Activated T-cell treated with anti-CD3 and anti-CD28 coated beads, Interleukin-2, amount 50 U/mL, for 4 hours (primary cell): ENCODE measurements around the gene CALML5. TPM values are rescaled to one million over a fixed set of nuclear protein-coding genes. Genes with fewer than 3 reads are reported as not detected.

Source experiments
- ATAC-seq, 2 donors: fragments of 200-7000 bp; cut with Tn5 transposase; one replicate each; pipeline ENCODE4 v1.10.0; 2021
- DNase-seq: peaks from one replicate; pipeline ENCODE4 v3.0.0-alpha.2; 2020
- H3K27me3 Mint-ChIP-seq: one replicate; pipeline ENCODE4 v1.8.0; 2021; ENCODE audit warnings: low read depth, mixed read lengths
- H3K36me3 Mint-ChIP-seq: one replicate; pipeline ENCODE4 v1.8.0; 2022; ENCODE audit warnings: mixed read lengths; ENCODE audit not compliant: insufficient read depth
- H3K4me1 Mint-ChIP-seq: one replicate; pipeline ENCODE4 v1.8.0; 2021; ENCODE audit warnings: low read depth, mixed read lengths
- H3K4me3 Mint-ChIP-seq: one replicate; pipeline ENCODE4 v1.8.0; 2021; ENCODE audit warnings: mild to moderate bottlenecking, moderate library complexity, mixed read lengths
- H3K9me3 Mint-ChIP-seq: one replicate; pipeline ENCODE4 v1.8.0; 2021; ENCODE audit warnings: mixed read lengths
- total RNA-seq, 3 donors: library from RNA; stranded (reverse); gene quantifications; one replicate each; pipeline ENCODE4 v1.2.1, GENCODE V29; 2021

The CALML5 gene
- total RNA-seq, 3 donors from 2014 or later = not detected

DNA sequence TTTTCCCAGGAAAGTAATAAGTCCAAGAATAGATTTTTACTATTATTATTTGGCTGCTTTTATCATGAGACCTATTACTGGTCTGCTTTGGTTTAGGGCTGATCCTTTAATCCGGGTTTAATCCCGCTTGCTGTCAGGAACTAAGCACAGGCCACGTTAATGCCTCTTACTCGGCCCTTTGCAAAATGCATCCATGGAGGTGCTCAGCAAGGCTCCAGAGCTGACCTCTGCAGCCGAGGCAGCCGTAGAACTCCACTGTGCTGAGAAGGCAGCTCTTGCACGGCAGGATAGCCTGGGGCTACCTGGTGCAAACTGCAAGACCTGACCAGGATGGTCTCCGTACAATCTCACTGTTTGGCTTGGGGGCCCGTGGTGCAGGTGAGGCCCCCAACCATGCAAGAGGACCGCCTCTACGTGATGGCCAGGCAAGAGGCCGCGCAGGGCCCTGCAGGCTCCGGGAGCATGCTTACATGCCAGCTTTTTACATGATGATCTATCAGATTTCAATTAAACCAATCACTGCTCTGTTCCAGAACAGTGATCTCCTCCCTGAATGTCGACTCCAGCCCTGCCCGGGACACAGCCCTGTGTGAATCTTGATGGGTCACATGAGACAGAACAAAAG is 15.0 kb upstream of the CALML5 start:
- Mint-ChIP-seq H3K36me3 (peaks cover 2% of the 10 kb centered on the region), H3K4me1 (peaks cover 8% of the 10 kb centered on the region), H3K4me3 (no peak overlapping the region), H3K27me3 (peaks cover 18% of the 10 kb centered on the region), H3K9me3 (no peaks in the 10 kb centered on the region)
- ATAC-seq (no peak), DNase-seq (no peak)

DNA sequence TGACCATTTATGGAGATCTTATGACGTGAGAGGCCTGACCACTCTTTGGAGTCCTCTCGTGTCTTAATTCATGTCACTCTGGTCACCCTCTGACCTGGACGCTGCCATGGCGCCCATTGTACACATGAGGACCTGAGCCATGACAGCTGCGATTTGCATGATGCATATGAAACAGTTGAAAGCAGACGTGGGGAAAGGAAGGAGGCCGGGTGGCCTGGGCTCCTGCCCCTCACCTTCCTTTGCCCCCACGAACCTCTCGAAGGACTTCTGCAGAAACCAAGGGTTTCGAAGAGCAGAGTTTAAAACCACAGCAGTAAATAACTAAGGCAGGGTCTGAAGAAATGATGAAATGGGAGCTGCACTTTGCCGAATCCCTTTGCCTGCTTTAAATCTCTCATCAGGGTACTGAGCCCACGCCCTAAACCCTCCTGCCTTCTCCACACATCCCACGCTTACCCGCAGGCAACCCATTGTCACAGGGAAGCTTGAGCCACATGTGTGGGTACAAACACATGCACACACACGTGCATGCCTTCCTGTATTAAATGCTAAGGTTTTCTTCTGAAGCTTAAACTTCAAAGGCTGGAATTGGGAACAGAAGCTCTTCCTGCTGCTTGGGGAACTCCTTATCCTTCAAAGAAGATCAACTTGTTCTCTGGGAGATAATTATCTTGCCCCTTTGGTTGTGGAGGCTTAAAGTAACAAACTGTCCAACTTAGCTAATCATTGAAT is 13.7 kb upstream of the CALML5 start:
- H3K9me3 Mint-ChIP-seq = no peaks in the 10 kb centered on the region
- peaks cover 18% of the 10 kb centered on the region for H3K27me3 Mint-ChIP-seq
- H3K4me1 Mint-ChIP-seq = peaks cover 8% of the 10 kb centered on the region
- ATAC-seq (peak in 1 of 2 donors; percentile 43), DNase-seq (no peak)
- no peak overlapping the region for H3K4me3 Mint-ChIP-seq
- H3K36me3 Mint-ChIP-seq = peaks cover 2% of the 10 kb centered on the region

DNA sequence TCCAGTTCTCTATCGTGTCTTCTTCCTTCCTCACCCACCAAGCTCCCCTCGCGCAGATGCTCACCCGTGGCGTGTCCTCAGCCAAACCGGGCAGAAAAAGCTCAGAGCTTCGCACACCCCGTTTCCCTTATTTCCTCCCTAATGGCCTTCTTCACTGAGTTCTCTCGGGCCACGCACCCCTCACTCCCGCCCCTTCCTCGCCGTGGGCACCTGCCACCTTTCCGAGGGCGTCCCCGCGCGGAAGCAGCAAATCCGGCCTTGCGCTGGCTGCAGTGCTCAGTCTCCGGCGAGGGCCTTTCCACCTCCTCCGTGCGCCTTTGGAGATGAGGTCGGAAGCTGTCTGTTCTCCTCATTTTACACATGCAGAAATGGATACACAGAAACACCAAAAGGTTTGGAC is 13.0 kb upstream of the CALML5 start:
- no peak for ATAC-seq
- peaks cover 18% of the 10 kb centered on the region for H3K27me3 Mint-ChIP-seq
- peaks cover 2% of the 10 kb centered on the region for H3K36me3 Mint-ChIP-seq
- peaks cover 8% of the 10 kb centered on the region for H3K4me1 Mint-ChIP-seq
- no peak overlapping the region for H3K4me3 Mint-ChIP-seq
- no peak for DNase-seq
- H3K9me3 Mint-ChIP-seq = no peaks in the 10 kb centered on the region

DNA sequence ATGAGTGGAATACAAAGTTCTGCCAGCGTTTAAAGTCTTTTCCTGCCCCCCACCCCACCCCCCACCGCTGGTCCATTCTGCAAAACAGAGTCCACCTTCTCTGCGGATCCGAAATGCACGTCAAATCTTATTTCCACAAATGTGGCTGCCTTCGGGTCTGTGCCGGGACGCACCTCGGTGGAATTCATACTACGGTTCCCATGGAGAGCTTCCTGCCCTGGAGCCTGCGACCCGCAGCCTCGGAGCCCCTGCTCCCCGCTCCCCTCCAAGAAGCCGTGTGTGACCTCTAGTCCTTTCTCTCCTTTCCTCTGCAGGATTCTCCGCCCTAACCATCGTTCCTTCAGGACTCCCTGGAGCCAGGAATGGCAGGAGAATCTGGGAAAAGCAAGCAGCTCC is 12.5 kb upstream of the CALML5 start:
- Mint-ChIP-seq H3K4me1 (peaks cover 8% of the 10 kb centered on the region), H3K4me3 (no peak overlapping the region), H3K36me3 (peaks cover 2% of the 10 kb centered on the region), H3K27me3 (peaks cover 18% of the 10 kb centered on the region), H3K9me3 (no peaks in the 10 kb centered on the region)
- ATAC-seq = no peak
- no peak for DNase-seq

GRCh38 chr10:5511231-5511884 is 12.0 kb upstream of the CALML5 start:
- Mint-ChIP-seq H3K4me1 (peaks cover 8% of the 10 kb centered on the region), H3K9me3 (no peaks in the 10 kb centered on the region), H3K27me3 (peaks cover 18% of the 10 kb centered on the region), H3K36me3 (peaks cover 2% of the 10 kb centered on the region), H3K4me3 (no peak overlapping the region)
- no peak for DNase-seq
- no peak for ATAC-seq

DNA sequence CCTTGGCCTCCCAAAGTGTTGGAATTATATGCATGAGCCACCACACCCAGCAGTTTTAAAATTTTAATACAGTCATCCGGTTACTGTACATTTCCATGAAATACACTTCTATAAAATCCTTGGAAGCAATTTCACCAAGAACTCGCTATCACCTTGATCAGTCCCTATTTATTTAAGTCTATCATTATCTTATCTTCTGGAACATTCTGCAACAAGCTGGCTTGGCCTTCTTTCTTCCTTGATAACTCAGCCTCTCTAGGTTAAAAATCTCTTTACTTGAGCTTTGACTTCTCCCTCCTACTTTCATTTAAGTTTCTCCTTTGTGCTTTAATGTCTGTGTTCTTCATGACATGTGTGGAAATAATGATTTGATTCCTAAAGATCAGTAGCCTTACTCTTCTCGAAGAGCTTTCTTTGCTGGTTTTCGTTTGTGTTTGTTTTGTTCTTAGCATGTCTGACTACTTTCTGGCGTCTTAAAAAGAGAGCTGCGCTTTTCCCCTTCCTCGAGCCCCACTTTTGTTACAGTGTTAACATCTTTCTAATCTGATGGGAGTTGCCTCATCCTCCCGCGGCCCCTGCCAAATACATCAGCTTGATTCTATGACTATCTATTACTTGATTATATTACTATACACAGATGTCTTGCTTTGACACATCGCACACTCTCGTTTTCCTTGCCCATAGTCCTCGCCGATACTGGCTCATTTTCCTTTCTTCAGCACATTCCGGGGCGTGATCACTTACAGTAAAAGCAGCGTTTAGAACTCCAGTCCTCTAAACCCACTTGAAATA is 11.1 kb upstream of the CALML5 start:
- Mint-ChIP-seq H3K4me3 (no peak overlapping the region), H3K36me3 (peaks cover under 1% of the 10 kb centered on the region), H3K27me3 (peaks cover 13% of the 10 kb centered on the region), H3K4me1 (peaks cover 8% of the 10 kb centered on the region), H3K9me3 (no peaks in the 10 kb centered on the region)
- no peak for ATAC-seq
- no peak for DNase-seq

DNA sequence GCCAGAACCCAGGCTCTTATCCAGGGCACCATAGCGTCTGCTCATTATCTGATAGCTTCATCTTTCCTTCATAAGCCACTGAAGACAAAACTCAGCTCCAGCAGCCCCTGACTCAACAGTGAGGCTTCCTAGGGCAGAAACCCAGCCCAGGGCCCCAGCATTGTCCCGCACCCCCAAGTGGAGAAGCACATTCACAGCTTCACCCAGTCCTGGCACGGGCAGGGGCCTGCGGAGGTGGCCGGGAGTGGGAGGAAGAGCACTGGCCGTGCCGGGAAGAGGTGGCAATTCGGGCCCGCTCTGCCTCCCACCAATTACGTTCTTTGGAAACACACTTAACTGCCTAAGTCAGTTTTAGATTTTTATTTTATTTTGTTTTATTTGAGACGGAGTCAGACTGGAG is 10.3 kb upstream of the CALML5 start:
- DNase-seq (no peak), ATAC-seq (no peak)
- Mint-ChIP-seq H3K27me3 (peaks cover 12% of the 10 kb centered on the region), H3K4me3 (no peak overlapping the region), H3K4me1 (peaks cover 8% of the 10 kb centered on the region), H3K9me3 (no peaks in the 10 kb centered on the region), H3K36me3 (no peaks in the 10 kb centered on the region)

- no peak for DNase-seq
- no peaks in the 10 kb centered on the region for H3K36me3 Mint-ChIP-seq
- peaks cover 12% of the 10 kb centered on the region for H3K27me3 Mint-ChIP-seq
- ATAC-seq = no peak
- H3K4me1 Mint-ChIP-seq = peaks cover 8% of the 10 kb centered on the region
- H3K9me3 Mint-ChIP-seq = no peaks in the 10 kb centered on the region
- no peak overlapping the region for H3K4me3 Mint-ChIP-seq
Measured at GRCh38 chr10:5509236-5509635, 9.9 kb upstream of the CALML5 start.

- no peaks in the 10 kb centered on the region for H3K9me3 Mint-ChIP-seq
- H3K4me3 Mint-ChIP-seq = no peak overlapping the region
- H3K27me3 Mint-ChIP-seq = peaks cover 12% of the 10 kb centered on the region
- DNase-seq = no peak
- ATAC-seq = no peak
- peaks cover 8% of the 10 kb centered on the region for H3K4me1 Mint-ChIP-seq
- H3K36me3 Mint-ChIP-seq = no peaks in the 10 kb centered on the region
Measured at GRCh38 chr10:5508786-5509185, 9.4 kb upstream of the CALML5 start.

DNA sequence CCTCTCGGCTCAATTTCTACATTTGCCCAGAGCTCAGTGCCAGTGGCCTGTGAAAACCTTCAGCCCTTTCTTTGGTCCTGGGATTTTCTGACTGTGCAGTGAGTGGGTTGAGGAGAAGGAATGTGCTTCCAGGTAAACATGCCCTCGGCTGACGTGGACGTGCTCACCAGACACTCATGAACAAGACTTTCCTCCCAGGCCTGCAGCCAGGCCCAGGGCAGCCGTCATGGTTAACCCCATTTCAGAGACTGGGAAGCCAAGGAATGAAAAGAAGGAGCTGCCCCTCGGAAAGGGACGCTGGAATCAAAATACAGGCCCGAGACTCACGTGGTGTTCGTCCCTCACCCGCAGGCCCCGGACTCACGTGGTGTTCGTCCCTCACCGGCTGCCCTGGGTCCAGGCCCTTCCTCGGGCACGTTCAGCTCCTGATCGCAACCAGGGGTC is 8.8 kb upstream of the CALML5 start:
- Mint-ChIP-seq H3K4me3 (no peak overlapping the region), H3K36me3 (no peaks in the 10 kb centered on the region), H3K9me3 (no peaks in the 10 kb centered on the region), H3K4me1 (peaks cover 4% of the 10 kb centered on the region), H3K27me3 (peaks cover 13% of the 10 kb centered on the region)
- DNase-seq = no peak
- no peak for ATAC-seq

DNA sequence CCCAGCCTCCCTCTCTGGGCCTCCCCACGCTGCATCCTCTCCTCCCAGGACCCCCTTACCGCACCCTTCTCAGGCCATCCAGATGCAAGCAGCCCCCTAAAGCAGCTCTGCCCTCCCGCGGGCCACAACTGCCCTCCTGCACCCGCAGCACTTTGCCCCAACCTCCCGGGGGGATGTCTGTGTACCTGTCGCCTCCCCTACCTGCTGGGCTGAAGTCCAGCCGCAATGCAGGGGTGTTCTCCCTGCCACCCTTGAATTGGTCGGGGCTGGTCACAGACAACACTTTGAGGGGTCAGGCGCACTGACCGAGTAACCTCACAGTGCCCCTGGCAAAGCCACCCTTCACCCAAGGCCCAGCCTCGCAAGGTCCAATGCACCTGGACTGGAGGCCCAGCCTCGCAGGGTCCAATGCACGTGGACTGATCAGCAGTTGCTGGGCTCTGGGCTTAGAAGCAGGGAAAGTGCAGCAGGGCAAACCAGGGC is 8.3 kb upstream of the CALML5 start:
- ATAC-seq = no peak
- Mint-ChIP-seq H3K4me1 (peaks cover under 1% of the 10 kb centered on the region), H3K27me3 (peaks cover 16% of the 10 kb centered on the region), H3K4me3 (no peak overlapping the region), H3K9me3 (no peaks in the 10 kb centered on the region), H3K36me3 (no peaks in the 10 kb centered on the region)
- DNase-seq = no peak

- no peak for DNase-seq
- Mint-ChIP-seq H3K9me3 (no peaks in the 10 kb centered on the region), H3K4me1 (no peaks in the 10 kb centered on the region), H3K36me3 (no peaks in the 10 kb centered on the region), H3K4me3 (no peak overlapping the region), H3K27me3 (peaks cover 11% of the 10 kb centered on the region)
- ATAC-seq = no peak
Measured at GRCh38 chr10:5506751-5507648, 7.6 kb upstream of the CALML5 start.

- no peak for DNase-seq
- H3K36me3 Mint-ChIP-seq = no peaks in the 10 kb centered on the region
- H3K9me3 Mint-ChIP-seq = no peaks in the 10 kb centered on the region
Measured at GRCh38 chr10:5506246-5506645, 6.9 kb upstream of the CALML5 start.

More at GRCh38 chr10:5506246-5506645, 6.9 kb upstream of the CALML5 start:
- no peak for ATAC-seq
- Mint-ChIP-seq H3K4me1 (no peaks in the 10 kb centered on the region), H3K4me3 (no peak overlapping the region), H3K27me3 (peaks cover 10% of the 10 kb centered on the region)
